ENCODE results near the gene SEZ6L2. TPM values are rescaled to one million over a fixed set of nuclear protein-coding genes. Genes with fewer than 3 reads are reported as not detected.

SEZ6L2 gene
- total and polyA plus RNA-seq, 9 of the 15 experiments (the other 6 are each of a cell fraction or from before 2014, with no cell fraction given): 0.10 to 2.1 (median 0.72) TPM

DNA sequence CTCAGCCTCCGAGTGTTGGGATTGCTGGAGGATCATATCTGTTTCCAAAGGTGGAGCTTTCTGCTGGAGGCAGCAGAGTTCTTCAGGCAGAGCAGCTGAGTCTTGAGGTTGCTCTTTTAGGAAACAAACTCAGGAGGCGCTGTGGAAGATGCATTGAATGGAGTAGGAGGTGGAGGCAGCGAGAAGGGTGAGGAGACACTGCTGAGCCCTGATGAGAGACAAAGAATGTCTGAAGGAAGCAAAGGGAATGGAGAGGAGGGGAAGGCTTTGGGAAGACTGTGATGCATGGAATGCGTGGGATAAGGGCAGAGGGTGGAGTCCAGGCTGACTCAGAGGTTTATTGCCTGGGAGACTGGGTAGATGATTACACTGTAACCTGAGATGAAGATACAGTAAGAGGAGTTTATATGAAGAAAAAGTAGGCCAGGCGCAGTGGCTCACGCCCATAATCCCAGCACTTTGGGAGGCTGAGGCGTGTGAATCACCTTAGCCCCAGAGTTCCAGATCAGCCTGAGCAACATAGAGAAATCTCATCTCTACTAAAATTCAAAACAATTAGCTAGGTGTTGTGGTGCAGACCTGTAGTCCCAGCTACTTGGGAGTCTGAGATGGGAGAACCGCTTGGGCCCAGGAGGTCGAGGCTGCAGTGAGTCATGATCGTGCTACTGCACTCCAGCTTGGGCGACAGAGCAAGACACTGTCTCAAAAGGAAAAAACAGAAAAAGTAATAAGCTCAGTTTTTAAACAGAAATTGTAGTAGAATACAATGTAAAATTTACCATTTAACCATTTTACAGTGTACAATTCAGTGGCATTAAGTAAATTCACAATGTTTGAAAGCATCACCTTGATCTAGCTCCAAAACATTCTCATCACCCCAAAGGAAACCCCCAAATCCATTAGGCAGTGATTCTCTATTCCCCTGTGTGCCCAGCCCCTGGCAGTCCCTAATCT is 44.8 kb upstream of the SEZ6L2 start (continued):
- TF ChIP-seq NBN (IDR thresholded peaks at IDR 0.05; ENCODE audit: low read depth) (peak; percentile 12; the same call in 1 of the 2 replicates), TEAD4 (IDR thresholded peaks at IDR 0.05; ENCODE audit: low read length) (peak; percentile 67), TEAD4 (CRISPR knock-in tag; IDR thresholded peaks at IDR 0.05; ENCODE audit: borderline replicate concordance) (no peak), SMARCE1 (IDR thresholded peaks at IDR 0.05) (peak; percentile 6; the same call in 1 of the 2 replicates), PCBP1 (IDR thresholded peaks at IDR 0.05; ENCODE audit: low read depth, low read length, poor library complexity, severe bottlenecking) (no peak), RCOR1 (IDR thresholded peaks at IDR 0.05; ENCODE audit: borderline replicate concordance in 1 of 2, low read depth in 2 of 2, low read length in 2 of 2) (no peak; a peak in 2 of 4 replicates), MTA3 (IDR thresholded peaks at IDR 0.05; ENCODE audit: borderline replicate concordance) (peak; percentile 21; the same call in 1 of the 2 replicates), ESRRA (IDR thresholded peaks at IDR 0.05; ENCODE audit: borderline replicate concordance, low read depth) (no peak; the same call in none of the 2 replicates), ZNF766 (CRISPR knock-in tag; conservative IDR thresholded peaks at IDR 0.05) (peak; percentile 84), NR4A1 (CRISPR knock-in tag; IDR thresholded peaks at IDR 0.05) (no peak), NR4A1 (tag; IDR thresholded peaks at IDR 0.05) (no peak), ZNF639 (CRISPR knock-in tag; conservative IDR thresholded peaks at IDR 0.05 in 1 of 2, IDR thresholded peaks at IDR 0.05 in 1 of 2) (no peak; a peak in 2 of 4 replicates), SRSF9 (IDR thresholded peaks at IDR 0.05; ENCODE audit: borderline replicate concordance, low read depth, low read length) (no peak), CBX1 (IDR thresholded peaks at IDR 0.05; ENCODE audit: low read depth) (0 out of 2 replicates have a peak, but pooled peaks have one; percentile 45), ZNF785 (CRISPR knock-in tag; IDR thresholded peaks at IDR 0.05) (no peak)
- TF ChIP-seq, protein P1, sequence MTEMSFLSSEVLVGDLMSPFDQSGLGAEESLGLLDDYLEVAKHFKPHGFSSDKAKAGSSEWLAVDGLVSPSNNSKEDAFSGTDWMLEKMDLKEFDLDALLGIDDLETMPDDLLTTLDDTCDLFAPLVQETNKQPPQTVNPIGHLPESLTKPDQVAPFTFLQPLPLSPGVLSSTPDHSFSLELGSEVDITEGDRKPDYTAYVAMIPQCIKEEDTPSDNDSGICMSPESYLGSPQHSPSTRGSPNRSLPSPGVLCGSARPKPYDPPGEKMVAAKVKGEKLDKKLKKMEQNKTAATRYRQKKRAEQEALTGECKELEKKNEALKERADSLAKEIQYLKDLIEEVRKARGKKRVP (CRISPR knock-in tag; IDR thresholded peaks at IDR 0.05): no peak

Data from K562 (cell line).